IPS-15b (cell line): Measurements from ENCODE around the gene PRR15L.

Source experiments
- H3K27me3 ChIP-seq: one replicate; pipeline ENCODE4 v1.6.1; 2013; ENCODE audit warnings: low read length; ENCODE audit not compliant: control insufficient read depth, insufficient read depth
- H3K36me3 ChIP-seq: one replicate; pipeline ENCODE4 v1.6.1; 2013; ENCODE audit warnings: low read length; ENCODE audit not compliant: control insufficient read depth, insufficient read depth
- H3K4me1 ChIP-seq: one replicate; pipeline ENCODE4 v1.6.1; 2013; ENCODE audit warnings: mild to moderate bottlenecking, low read length; ENCODE audit not compliant: control insufficient read depth, insufficient read depth
- H3K4me3 ChIP-seq: one replicate; pipeline ENCODE4 v1.5.1; 2013; ENCODE audit warnings: low read depth, low read length
- H3K9ac ChIP-seq: one replicate; pipeline ENCODE4 v1.6.1; 2013; ENCODE audit warnings: low read depth, mild to moderate bottlenecking, low read length
- H3K9me3 ChIP-seq: one replicate; pipeline ENCODE4 v1.6.1; 2013; ENCODE audit warnings: mild to moderate bottlenecking, low read length; ENCODE audit not compliant: control insufficient read depth, insufficient read depth

The PRR15L gene

DNA sequence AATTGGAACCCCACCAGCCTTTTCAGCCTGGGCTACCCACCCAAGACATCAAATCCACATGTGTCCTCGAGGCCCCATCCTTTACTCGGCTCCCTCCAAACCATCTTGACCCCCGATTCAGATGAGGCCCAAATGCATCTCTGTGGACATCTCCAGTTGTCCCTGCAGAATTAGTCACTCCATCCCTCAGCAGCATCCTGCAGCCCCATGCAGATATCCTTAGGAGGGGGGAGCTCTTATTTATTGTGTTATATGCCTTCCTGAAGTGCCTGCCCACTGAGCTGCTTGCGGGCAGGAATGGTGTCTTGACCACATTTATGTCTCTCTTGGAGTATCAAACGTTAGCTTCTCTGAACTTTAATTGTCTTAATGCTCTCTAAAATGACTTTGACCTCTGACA is 28.8 kb upstream of the PRR15L start:
- Histone ChIP-seq H3K9ac (no peak overlapping the region), H3K4me3 (no peak overlapping the region), H3K36me3 (peaks cover 11% of the 10 kb centered on the region), H3K4me1 (peaks cover 14% of the 10 kb centered on the region), H3K9me3 (no peaks in the 10 kb centered on the region), H3K27me3 (no peaks in the 10 kb centered on the region)

DNA sequence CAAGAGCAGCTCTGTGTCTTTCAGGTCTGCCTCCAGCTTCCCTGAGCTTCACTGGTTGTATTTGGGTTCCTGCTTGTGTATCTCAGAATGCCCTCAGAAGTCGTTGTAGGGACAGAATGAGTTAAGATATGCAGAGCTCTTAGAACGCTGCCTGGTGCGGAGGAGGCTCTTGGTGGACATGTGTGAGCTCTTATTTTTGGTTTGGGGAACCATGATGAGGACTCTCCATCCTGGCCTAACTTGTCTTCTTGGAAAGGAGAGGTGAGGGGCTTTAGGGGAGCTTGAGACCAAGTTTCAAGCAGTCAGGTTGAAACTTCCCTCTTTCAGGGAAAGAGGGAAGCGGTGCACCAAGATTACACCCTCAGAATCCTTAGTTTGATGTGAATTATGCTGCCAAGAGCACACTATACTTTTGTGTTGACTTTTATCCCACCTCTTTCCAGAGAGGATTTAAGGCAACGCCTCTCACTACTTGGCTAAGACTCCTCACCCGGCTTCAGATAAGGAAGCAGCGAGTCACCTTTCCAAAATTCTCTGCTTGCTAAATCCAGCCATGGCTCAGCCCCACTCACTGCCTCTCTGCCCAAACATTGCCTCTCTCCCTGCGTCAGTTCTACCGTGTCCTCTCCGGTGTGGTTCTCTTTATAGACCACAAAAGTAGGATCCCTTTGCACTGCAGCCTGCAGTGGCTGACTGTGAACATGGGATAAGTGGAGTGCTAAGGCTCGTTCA is 26.0 kb upstream of the PRR15L start:
- no peak overlapping the region for H3K9ac ChIP-seq
- H3K27me3 ChIP-seq, result no peaks in the 10 kb centered on the region
- H3K36me3 ChIP-seq, result peaks cover 33% of the 10 kb centered on the region
- H3K9me3 ChIP-seq, result no peaks in the 10 kb centered on the region
- peaks cover 7% of the 10 kb centered on the region for H3K4me1 ChIP-seq
- H3K4me3 ChIP-seq, result no peak overlapping the region

DNA sequence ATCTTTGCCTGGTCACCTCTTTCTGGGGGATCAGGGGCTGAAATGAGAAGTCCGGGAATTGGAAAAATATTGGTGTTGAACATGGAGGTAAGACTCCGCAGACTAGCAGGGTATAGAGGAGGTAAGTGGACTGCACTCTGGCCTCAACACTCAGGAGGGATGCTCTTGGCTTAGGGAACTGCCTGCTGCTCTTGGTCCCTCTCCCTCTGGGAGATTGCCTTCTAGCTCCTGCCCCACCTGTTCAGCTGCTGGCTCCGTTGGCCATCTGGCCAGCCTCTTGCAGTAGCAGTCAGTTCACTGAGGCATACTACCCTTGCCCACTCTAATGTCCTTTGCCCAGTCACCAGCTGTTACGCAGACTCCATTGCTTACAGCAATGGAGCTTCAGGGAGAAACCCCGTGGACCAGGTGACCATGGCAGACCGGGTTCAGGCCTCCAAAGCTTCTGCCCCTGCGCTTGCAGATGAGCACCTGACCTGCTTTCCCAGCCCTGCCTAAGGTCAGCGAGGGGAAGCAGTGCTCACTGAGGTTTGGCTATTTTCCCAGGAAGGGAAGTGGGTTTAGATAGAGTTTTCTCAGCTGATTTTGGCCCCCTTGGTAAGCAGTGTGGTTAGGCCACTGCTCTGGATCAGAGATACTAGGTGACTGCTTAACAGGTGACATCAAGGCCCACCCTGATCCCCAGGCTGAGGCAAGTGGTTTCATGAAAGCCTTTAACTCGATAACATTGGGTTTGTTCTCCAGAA is 25.1 kb upstream of the PRR15L start:
- Histone ChIP-seq H3K36me3 (peaks cover 36% of the 10 kb centered on the region), H3K4me3 (no peak overlapping the region), H3K27me3 (no peaks in the 10 kb centered on the region), H3K9me3 (no peaks in the 10 kb centered on the region), H3K4me1 (peaks cover 7% of the 10 kb centered on the region), H3K9ac (no peak overlapping the region)

GRCh38 chr17:47982091-47982617 is 24.5 kb upstream of the PRR15L start:
- no peak overlapping the region for H3K9ac ChIP-seq
- H3K4me3 ChIP-seq, result no peak overlapping the region
- peaks cover 40% of the 10 kb centered on the region for H3K36me3 ChIP-seq
- no peaks in the 10 kb centered on the region for H3K27me3 ChIP-seq
- peaks cover 2% of the 10 kb centered on the region for H3K4me1 ChIP-seq
- no peaks in the 10 kb centered on the region for H3K9me3 ChIP-seq

DNA sequence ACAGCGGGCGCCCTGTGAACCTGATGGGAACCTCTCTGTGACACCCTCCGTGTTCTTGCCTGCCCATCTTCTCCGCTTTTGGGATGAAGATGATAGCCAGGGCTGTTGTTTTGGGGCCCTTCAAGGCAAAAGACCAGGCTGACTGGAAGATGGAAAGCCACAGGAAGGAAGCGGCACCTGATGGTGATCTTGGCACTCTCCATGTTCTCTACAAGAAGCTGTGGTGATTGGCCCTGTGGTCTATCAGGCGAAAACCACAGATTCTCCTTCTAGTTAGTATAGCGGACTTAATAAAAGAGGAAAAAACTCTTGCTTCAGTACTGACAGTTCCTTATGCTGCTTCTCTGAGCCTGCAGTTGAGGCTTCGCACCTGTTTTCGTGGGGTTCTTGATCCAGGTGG is 23.8 kb upstream of the PRR15L start:
- no peak overlapping the region for H3K9ac ChIP-seq
- no peaks in the 10 kb centered on the region for H3K27me3 ChIP-seq
- no peaks in the 10 kb centered on the region for H3K4me1 ChIP-seq
- H3K9me3 ChIP-seq, result no peaks in the 10 kb centered on the region
- H3K4me3 ChIP-seq, result no peak overlapping the region
- H3K36me3 ChIP-seq, result peaks cover 40% of the 10 kb centered on the region

DNA sequence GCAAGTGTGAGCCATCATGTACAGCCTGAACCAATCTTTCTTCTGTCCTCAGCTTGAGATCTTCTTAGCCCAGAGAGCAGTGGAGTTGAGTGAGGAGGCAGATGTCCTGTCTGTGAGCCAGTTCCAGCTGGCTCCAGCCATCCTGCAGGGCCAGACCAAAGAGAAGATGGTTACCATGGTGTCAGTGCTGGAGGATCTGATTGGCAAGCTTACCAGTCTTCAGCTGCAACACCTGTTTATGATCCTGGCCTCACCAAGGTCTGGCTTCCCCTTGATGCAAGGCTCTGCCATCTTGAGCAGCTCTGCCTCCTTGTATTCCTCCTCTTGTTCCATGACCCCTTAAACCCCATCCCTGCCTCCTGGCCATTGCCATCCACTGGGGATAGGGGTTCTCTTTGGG is 22.9 kb upstream of the PRR15L start:
- Histone ChIP-seq H3K36me3 (peaks cover 46% of the 10 kb centered on the region), H3K27me3 (no peaks in the 10 kb centered on the region), H3K9ac (no peak overlapping the region), H3K4me1 (no peaks in the 10 kb centered on the region), H3K9me3 (no peaks in the 10 kb centered on the region), H3K4me3 (no peak overlapping the region)

GRCh38 chr17:47978324-47978723 is 20.6 kb upstream of the PRR15L start:
- Histone ChIP-seq H3K36me3 (peaks cover 60% of the 10 kb centered on the region), H3K9ac (no peak overlapping the region), H3K27me3 (no peaks in the 10 kb centered on the region), H3K4me1 (no peaks in the 10 kb centered on the region), H3K4me3 (no peak overlapping the region), H3K9me3 (no peaks in the 10 kb centered on the region)

GRCh38 chr17:47975823-47976205 is 18.1 kb upstream of the PRR15L start:
- no peaks in the 10 kb centered on the region for H3K27me3 ChIP-seq
- H3K36me3 ChIP-seq, result peaks cover 49% of the 10 kb centered on the region
- no peaks in the 10 kb centered on the region for H3K9me3 ChIP-seq
- no peak overlapping the region for H3K4me3 ChIP-seq
- H3K4me1 ChIP-seq, result no peaks in the 10 kb centered on the region
- no peak overlapping the region for H3K9ac ChIP-seq

- Histone ChIP-seq H3K27me3 (no peaks in the 10 kb centered on the region), H3K36me3 (peaks cover 45% of the 10 kb centered on the region), H3K9me3 (no peaks in the 10 kb centered on the region), H3K4me3 (no peak overlapping the region), H3K4me1 (peaks cover 2% of the 10 kb centered on the region), H3K9ac (no peak overlapping the region)
These were observed 17.6 kb upstream of the PRR15L start for GRCh38 chr17:47975189-47975822.

- Histone ChIP-seq H3K36me3 (peaks cover 32% of the 10 kb centered on the region), H3K27me3 (peaks cover 2% of the 10 kb centered on the region), H3K9me3 (no peaks in the 10 kb centered on the region), H3K9ac (no peak overlapping the region), H3K4me3 (no peak overlapping the region), H3K4me1 (peaks cover 4% of the 10 kb centered on the region)
These were observed 15.9 kb upstream of the PRR15L start for GRCh38 chr17:47973541-47973940.

DNA sequence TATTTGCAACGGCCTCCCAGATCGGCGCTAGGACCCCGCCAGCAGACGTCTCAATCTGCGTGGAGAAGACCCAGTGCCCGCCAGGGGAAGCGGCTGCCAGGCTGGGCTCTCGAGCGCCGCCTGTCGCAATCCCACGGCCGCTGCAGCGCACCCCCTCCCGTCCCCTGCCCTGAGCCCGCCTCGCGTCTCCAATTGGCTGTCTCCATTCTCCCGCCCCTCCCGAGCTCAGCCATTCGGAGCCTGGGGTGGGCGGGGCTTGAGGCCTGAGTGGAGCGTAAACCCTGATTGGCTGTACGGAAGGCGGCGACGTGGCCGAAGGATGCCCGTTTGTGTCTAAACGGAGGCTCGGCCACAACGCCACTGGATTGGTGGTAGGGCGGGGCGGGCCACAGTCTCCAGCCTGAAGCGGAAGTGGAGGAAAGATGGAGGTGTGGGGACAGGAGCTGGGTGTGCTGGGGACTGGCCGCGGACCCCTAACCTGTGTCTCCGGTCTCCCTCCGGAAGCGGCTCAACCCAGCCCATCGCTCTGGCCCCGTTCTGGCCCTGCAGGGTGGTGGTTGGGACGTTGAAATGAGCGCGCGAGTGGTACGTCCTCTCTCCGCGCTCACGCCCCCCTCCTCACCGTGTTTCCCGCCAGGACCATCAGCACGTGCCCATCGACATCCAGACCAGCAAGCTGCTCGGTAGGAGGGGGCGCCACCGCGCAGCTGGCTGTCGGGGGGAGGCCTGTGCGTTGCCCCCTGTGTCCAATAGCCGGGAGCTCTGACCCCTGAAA is 13.2 kb upstream of the PRR15L start, which contains the start of gene CDK5RAP3:
CDK5RAP3 (plus strand) TSS at position 389 of the 775 bp plus-strand sequence; CDS start at position 423, 34 bp downstream.
- Histone ChIP-seq H3K9ac (peak within 1 kb of the TSS; percentile 83), H3K27me3 (peaks cover 2% of the 10 kb centered on the region), H3K9me3 (no peaks in the 10 kb centered on the region), H3K4me1 (peaks cover 4% of the 10 kb centered on the region), H3K4me3 (peak within 1 kb of the TSS; percentile 91), H3K36me3 (peaks cover 23% of the 10 kb centered on the region)
